WI38 (cell line): ENCODE measurements around the gene RIN2.

ENCODE experiments used
- H3K4me3 ChIP-seq: 2 replicates; pipeline ENCODE4 v1.5.1; 2011; ENCODE audit warnings: low read depth, mild to moderate bottlenecking, control low read depth, low read length
- CTCF ChIP-seq: IDR thresholded peaks from 2 replicates; pipeline ENCODE4 v1.5.1; 2012; ENCODE audit warnings: low read depth, mild to moderate bottlenecking, control low read depth, low read length

RIN2 gene

GRCh38 chr20:19765266-19765665, 7.2 kb downstream of the RIN2 start:
- H3K4me3 ChIP-seq: no peak overlapping the region
- TF ChIP-seq CTCF: no peak

- TF ChIP-seq CTCF: no peak
These were observed 7.9 kb downstream of the RIN2 start for GRCh38 chr20:19765913-19766312.

GRCh38 chr20:19767070-19767469, 9.0 kb downstream of the RIN2 start:
- no peak overlapping the region for H3K4me3 ChIP-seq
- no peak for TF ChIP-seq CTCF

More at GRCh38 chr20:19765913-19766312, 7.9 kb downstream of the RIN2 start:
- H3K4me3 ChIP-seq: no peak overlapping the region

DNA sequence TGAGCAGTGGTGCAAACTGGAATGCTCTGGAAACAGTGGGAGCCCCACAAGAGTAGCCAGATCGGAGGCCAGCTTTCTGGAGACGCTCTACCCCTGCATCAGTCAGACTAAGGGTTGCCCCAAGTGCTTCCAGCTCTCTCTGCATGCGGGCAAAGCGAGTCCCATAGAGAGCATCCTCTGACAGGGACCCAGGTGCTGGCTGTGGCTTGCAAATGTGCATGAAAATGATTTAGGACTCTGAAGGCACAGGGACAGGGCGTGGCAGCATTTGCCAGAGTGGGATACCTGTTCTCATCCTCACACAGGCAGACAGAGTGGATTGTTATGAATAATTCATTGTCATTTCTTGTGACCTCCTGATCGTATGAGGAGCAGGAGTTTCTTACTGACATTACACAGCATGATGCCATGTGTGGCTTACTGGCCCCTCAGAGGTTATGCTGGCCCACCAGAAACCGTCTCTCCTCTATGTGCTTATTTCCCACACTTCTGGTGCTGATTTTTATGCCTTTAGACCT, 10.3 kb downstream of the RIN2 start:
- TF ChIP-seq CTCF: no peak
- H3K4me3 ChIP-seq: no peak overlapping the region

DNA sequence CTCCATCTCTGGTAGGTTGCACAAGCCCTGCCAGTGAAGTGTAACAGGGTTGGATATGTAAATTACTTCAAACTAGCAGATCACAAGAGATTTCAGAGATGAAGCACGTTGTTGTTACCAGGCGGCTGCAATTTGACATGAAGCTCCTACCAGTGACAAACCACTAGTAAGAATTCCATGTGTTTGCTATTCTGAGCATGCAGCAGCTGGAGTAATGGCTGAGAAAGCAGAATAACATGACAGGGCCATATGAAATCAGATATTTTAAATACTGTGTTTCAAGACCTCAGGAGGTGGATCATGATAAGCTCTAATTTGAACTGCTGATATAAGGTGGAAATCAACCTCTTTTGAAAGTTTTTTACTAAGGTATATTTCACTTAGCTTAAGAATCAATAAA, 11.4 kb downstream of the RIN2 start:
- no peak for TF ChIP-seq CTCF
- no peak overlapping the region for H3K4me3 ChIP-seq

DNA sequence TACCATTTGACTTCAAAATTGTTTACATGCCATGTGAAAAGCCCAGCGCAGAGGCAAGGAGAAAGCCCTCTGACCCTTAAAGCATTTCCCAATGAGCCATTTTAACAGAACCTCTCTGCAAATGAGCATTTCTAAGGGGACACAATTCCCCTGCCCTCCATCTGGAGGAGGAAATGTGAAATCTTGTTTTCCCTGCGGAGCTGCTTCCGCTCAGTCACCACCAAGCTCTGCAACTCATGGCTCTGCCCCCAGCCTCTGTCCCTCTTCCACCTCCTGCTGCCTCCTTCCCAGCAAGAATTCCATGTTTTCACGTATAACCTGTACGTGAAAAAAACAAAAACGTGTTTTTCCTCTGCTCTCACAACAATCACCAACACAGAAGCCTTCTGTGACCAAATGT, 12.3 kb downstream of the RIN2 start:
- H3K4me3 ChIP-seq: no peak overlapping the region
- no peak for TF ChIP-seq CTCF

GRCh38 chr20:19771031-19771430, 13.0 kb downstream of the RIN2 start:
- TF ChIP-seq CTCF: no peak

More at GRCh38 chr20:19771031-19771430, 13.0 kb downstream of the RIN2 start:
- H3K4me3 ChIP-seq: no peak overlapping the region
